HG03571 (cell line): ENCODE data around the gene ZNF638.
"Not testable (repeated sequence)": the region's sequence is repeated elsewhere in the genome, so short reads cannot be mapped to it uniquely, and the experiment has no call there.

Experiments used
- ATAC-seq: cut with Tn5 transposase; IDR thresholded peaks from one replicate; pipeline ENCODE4 v1.9.1; 2021; ENCODE audit not compliant: unreplicated experiment

ZNF638 gene

GRCh38 chr2:71331581-71332434, at the start of gene ZNF638:
Gene ZNF638, plus strand, starts transcription at chr2:71331782. Its CDS starts 17,173 bp downstream, at chr2:71348955.
- ATAC-seq: peak; percentile 93

DNA sequence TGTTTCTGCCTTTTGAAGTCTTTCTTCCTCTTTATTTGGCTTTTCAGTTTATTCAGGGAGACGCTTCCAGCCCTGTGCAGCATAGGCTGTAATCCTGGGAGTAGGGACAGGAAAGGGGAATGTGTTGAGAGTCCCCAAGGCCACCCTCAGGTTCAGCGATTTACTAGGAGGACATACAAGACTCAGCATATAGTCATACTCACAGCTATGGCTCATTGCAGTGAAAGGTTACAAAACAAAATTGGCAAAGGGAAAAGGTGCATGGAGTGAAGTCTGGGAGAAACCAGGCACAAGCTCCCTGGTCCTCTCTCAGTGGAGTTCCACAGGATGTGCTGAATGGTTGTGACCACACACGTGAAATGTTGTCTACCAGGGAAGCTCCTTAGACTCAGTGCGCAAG, 49.6 kb upstream of the ZNF638 start:
- ATAC-seq: no peak

GRCh38 chr2:71282493-71282892, 49.1 kb upstream of the ZNF638 start:
- ATAC-seq: no peak

- ATAC-seq: no peak
These were observed 48.5 kb upstream of the ZNF638 start for GRCh38 chr2:71283131-71283530.

- ATAC-seq: no peak
These were observed 45.9 kb upstream of the ZNF638 start for GRCh38 chr2:71285706-71286105.

DNA sequence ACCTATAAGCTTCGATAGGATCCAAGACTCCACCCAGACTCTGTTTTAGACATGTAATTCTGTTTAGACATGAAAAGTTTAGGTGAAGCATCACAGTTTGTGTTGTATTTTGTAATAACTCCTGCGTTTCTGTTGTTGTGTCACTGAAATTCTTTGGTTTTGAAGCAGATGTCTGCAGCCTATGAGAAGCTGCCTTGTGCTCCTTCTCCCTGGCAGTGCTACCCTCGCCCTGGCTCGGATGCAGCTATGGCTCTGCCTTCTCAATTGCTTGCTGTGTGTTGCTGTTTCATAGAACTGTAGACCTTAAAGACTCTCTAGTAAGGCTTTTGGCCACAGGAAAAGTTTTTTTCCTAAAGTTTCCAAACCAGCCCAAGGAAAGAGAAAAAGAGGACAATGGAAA, 40.2 kb upstream of the ZNF638 start:
- ATAC-seq: no peak

GRCh38 chr2:71292159-71292558, 39.4 kb upstream of the ZNF638 start:
- no peak for ATAC-seq

DNA sequence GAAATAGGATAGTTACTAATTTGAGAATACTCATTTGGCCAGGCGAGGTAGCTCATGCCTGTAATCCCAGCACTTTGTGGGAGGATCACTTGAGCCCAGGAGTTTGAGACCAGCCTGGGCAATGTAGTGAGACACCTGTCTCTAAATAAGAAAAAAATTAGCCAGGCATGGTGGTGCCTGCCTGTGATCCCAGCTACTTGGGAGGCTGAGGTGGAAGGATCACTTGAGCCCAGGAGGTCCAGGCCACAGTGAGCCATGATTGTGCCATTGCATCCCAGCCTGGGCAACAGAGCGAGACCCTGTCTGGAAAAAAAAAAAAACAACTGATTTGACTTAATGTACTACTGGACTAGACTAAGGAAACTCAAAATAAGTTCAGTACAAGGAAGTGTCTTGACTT, 32.7 kb upstream of the ZNF638 start:
- ATAC-seq: no peak

GRCh38 chr2:71299507-71299906, 32.1 kb upstream of the ZNF638 start:
- no peak for ATAC-seq

DNA sequence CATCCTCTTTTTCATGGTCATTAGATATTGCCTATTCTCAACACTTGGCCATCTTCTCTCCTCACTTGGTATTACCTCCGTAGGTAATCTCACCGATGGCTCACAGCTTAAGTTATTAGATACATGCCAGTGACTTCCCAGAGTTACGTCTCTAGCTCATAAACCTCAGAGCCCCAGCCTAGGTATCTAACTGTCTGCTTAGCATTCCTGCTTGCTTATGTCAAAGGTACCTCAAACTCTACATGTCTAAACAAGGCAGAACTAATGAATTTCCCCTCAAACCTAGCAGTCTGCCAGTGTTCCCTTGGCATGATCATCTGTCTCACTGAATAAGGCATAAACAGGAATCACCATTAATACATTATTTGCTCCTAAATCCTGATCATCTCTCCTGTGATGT, 27.7 kb upstream of the ZNF638 start:
- ATAC-seq: no peak

- no peak for ATAC-seq
These were observed 24.8 kb upstream of the ZNF638 start for GRCh38 chr2:71306762-71307161.

- ATAC-seq: no peak
These were observed 18.4 kb upstream of the ZNF638 start for GRCh38 chr2:71313016-71313766.

- no peak for ATAC-seq
These were observed 14.5 kb upstream of the ZNF638 start for GRCh38 chr2:71317060-71317459.

GRCh38 chr2:71317900-71318299, 13.7 kb upstream of the ZNF638 start:
- ATAC-seq: not testable (repeated sequence)

- no peak for ATAC-seq
These were observed 8.2 kb upstream of the ZNF638 start for GRCh38 chr2:71323386-71323785.

DNA sequence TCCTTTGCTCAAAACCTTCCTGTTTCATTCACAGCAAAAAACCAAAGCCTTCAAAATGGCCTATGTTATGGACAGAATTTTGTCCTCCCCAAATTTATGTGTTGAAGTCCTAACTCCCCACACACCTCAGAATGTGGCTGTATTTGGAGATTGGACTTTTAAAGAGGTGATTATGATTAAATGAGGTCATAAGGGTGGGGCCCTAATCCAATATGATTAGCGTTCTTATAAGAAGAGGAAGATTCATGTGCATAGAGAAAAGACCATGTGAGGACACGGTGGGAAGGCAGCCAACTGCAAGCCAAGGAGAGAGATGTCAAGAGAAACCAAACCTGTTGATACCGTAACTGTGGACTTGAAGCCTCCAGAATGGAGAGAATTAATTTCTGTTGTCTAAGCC, 4.6 kb upstream of the ZNF638 start:
- no peak for ATAC-seq

DNA sequence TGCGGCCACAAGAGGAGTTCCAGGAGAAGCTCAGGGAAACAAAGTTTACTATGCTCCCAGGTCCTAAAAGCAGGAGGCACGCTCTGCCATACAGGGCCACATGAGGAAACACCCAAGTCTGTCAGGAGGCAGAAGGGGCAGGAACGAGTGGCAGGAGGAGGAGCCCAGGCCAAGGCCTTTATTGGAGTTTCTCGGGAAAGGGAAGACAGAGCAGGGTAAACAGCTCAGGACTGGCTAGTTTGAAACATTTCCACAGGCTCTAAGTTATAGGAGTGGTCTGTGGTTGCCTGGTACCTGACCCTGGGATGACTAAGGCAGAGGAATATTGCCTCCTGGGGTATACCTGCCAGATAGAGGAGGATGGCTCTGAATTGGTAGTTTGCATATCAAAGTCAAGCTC, 3.7 kb upstream of the ZNF638 start:
- no peak for ATAC-seq

DNA sequence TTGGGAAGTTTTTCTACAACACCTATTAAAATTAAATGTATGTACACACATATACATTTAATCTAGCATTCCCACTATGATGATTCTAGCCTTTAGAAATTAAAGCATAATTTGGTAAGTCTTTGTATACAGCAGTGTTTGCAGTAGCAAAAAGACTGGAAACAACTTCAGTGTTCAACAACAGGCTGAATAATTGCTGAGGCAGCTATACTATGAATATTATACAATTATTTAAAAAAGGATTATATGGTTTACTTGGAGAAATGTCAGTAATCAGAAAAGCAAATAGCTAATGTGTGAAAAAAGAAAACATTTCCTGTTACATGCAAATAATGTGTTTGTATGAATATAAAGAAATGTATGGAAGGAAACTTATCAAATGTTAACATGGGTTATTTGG, 1.4 kb upstream of the ZNF638 start:
- no peak for ATAC-seq

DNA sequence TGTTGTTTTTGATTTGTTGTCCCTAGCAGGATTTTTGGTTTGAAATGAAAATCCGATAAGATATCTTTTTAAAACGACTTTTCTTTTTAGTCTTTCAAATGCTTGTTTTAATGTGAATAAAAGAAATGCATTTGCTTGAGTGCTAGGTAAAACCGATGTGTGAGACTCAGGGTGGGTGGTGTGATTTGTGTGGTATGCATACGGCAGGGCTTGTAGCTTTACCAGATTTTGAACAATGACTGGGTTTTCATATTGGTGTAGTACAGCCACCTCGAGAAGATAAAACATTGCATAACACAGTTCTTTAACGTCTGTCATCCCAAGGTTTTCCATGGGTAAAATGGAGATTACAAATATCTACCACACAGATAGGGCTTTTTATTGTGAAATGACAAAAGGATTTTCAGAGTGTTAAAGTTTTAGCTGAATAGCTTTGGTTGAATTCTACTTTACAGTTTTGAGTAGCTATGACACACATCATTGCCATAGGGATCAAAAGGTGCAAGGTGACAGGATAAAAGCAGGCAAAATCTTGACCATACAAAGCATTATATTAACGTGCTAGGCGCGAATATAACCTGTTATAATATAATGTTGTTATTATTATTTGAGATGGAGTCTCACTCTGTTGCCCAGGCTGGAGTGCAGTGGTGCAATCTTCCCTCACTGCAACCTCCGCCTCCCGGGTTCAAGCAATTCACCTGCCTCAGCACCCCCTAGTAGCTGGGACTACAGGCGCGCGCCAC, 824 bp upstream of the ZNF638 start:
- no peak for ATAC-seq

GRCh38 chr2:71331331-71331580, 326 bp upstream of the ZNF638 start:
- ATAC-seq: not testable (repeated sequence)

DNA sequence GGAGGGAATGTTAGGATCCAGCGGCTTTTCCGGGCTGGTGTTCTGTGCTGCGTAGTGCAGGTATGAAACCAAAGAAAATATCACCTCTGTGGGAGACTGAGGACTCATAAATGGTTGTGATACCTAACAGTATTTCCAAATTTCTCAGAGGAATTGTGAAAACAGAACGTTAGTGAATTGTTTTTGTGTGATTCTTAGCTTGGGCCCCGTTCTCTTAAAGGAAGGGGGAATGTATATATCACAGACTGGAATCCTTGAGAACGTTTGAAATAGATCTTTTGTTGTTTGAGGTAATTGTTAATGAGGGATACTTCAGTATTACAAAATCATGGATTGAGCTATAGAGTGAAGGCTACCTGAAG, 834 bp downstream of the ZNF638 start:
- ATAC-seq: no peak

GRCh38 chr2:71333619-71334018, 2.0 kb downstream of the ZNF638 start:
- ATAC-seq: no peak
